IMR-90 (cell line): ENCODE data around the gene PIGN. TPM values are rescaled to one million over a fixed set of nuclear protein-coding genes. Genes with fewer than 3 reads are reported as not detected.

Experiments
- ATAC-seq: fragments of 200-7000 bp; cut with Tn5 transposase; 2 replicates; pipeline ENCODE4 v1.9.1; 2020; ENCODE audit warnings: low read depth, mild to moderate bottlenecking, moderate library complexity
- BruUV-seq: library from RNA; stranded (reverse); fragments of 400-500 nt; replicated peaks from 2 replicates; lab custom pipeline; 2021; lab: Mats Ljungman, UMichigan
- CTCF ChIA-PET: fragments of 300-600 bp; formaldehyde crosslinking; extraction: SDS; loops from one replicate; lab custom pipeline; 2021; ENCODE audit warnings: antibody characterized with exemption; lab: Yijun Ruan, JAX
- POLR2A ChIA-PET: fragments of 300-600 bp; sonication (Branson Sonifier 250); formaldehyde crosslinking; loops from one replicate; lab custom pipeline; 2022; ENCODE audit warnings: antibody characterized with exemption; ENCODE audit not compliant: unreplicated experiment; lab: Charles Lee
- DNase-seq: peaks from one replicate; pipeline ENCODE4 v3.0.0; 2013
- H2AFZ ChIP-seq: replicated peaks from 2 replicates; pipeline ENCODE3; 2013; ENCODE audit warnings: low read length, mild to moderate bottlenecking; ENCODE audit not compliant: poor library complexity
- H2AK5ac ChIP-seq: 2 replicates; pipeline ENCODE4 v1.6.1; 2013; ENCODE audit warnings: low read depth, low read length, inconsistent platforms
- H2AK9ac ChIP-seq: replicated peaks from 2 replicates; pipeline ENCODE3; 2013; ENCODE audit warnings: mild to moderate bottlenecking, low read depth, low read length, moderate library complexity; ENCODE audit not compliant: poor library complexity
- H2BK120ac ChIP-seq: 2 replicates; pipeline ENCODE4 v1.6.1; 2013; ENCODE audit warnings: low read depth, low read length, inconsistent platforms
- H2BK15ac ChIP-seq: 3 replicates; pipeline ENCODE4 v1.6.1; 2013; ENCODE audit warnings: low read depth, low read length, inconsistent platforms
- H2BK20ac ChIP-seq: 2 replicates; pipeline ENCODE4 v1.6.1; 2013; ENCODE audit warnings: low read depth, mild to moderate bottlenecking, inconsistent platforms, low read length, moderate library complexity
- H2BK5ac ChIP-seq: 2 replicates; pipeline ENCODE4 v1.6.1; 2013; ENCODE audit warnings: mild to moderate bottlenecking, low read depth, low read length, inconsistent platforms; ENCODE audit not compliant: poor library complexity, severe bottlenecking
- H3K14ac ChIP-seq: replicated peaks from 2 replicates; pipeline ENCODE4 v1.6.1; 2013; ENCODE audit warnings: low read depth, low read length, inconsistent platforms
- H3K18ac ChIP-seq: 2 replicates; pipeline ENCODE4 v1.6.1; 2013; ENCODE audit warnings: low read depth, low read length, control low read depth
- H3K23ac ChIP-seq: 2 replicates; pipeline ENCODE4 v1.6.1; 2013; ENCODE audit warnings: low read depth, low read length, inconsistent platforms
- H3K27ac ChIP-seq: 2 replicates; pipeline ENCODE4 v1.5.1; 2013; ENCODE audit warnings: mild to moderate bottlenecking, control low read depth, low read length; ENCODE audit not compliant: insufficient read depth
- H3K27me3 ChIP-seq: 2 replicates; pipeline ENCODE4 v1.6.1; 2013; ENCODE audit warnings: low read length; ENCODE audit not compliant: control insufficient read depth, insufficient read depth
- H3K36me3 ChIP-seq: 2 replicates; pipeline ENCODE4 v1.6.1; 2013; ENCODE audit warnings: low read length, mixed read lengths; ENCODE audit not compliant: control insufficient read depth, insufficient read depth
- H3K4ac ChIP-seq: 2 replicates; pipeline ENCODE4 v1.6.1; 2013; ENCODE audit warnings: low read depth, low read length, inconsistent platforms
- H3K4me1 ChIP-seq: 2 replicates; pipeline ENCODE4 v1.6.1; 2013; ENCODE audit warnings: low read length, mixed read lengths; ENCODE audit not compliant: control insufficient read depth, insufficient read depth
- H3K4me2 ChIP-seq: 2 replicates; pipeline ENCODE4 v1.6.1; 2013; ENCODE audit warnings: low read depth, mild to moderate bottlenecking, control low read depth, low read length, moderate library complexity
- H3K4me3 ChIP-seq: 2 replicates; pipeline ENCODE4 v1.5.1; 2013; ENCODE audit warnings: low read depth, mild to moderate bottlenecking, control low read depth, low read length, moderate library complexity; ENCODE audit not compliant: insufficient read depth
- H3K56ac ChIP-seq: 2 replicates; pipeline ENCODE4 v1.6.1; 2013; ENCODE audit warnings: low read length, inconsistent platforms; ENCODE audit not compliant: insufficient read depth; ENCODE audit errors: extremely low read depth
- H3K79me1 ChIP-seq, 2 experiments: 2 replicates each; pipeline ENCODE4 v1.6.1; 2013; ENCODE audit warnings: low read length in 2 of 2, inconsistent platforms in 1 of 2, low read depth in 1 of 2
- H3K9ac ChIP-seq: 2 replicates; pipeline ENCODE4 v1.6.1; 2013; ENCODE audit warnings: low read depth, low read length, control low read depth
- H3K9me1 ChIP-seq: 2 replicates; pipeline ENCODE4 v1.6.1; 2013; ENCODE audit warnings: low read length, inconsistent platforms; ENCODE audit not compliant: insufficient read depth
- H3K9me3 ChIP-seq: 2 replicates; pipeline ENCODE4 v1.6.1; 2013; ENCODE audit warnings: low read length; ENCODE audit not compliant: control insufficient read depth, insufficient read depth
- H4K20me1 ChIP-seq: 2 replicates; pipeline ENCODE4 v1.6.1; 2013; ENCODE audit warnings: low read length, inconsistent platforms; ENCODE audit not compliant: insufficient read depth
- H4K5ac ChIP-seq: 2 replicates; pipeline ENCODE4 v1.6.1; 2013; ENCODE audit warnings: mild to moderate bottlenecking, low read depth, low read length, control low read depth
- H4K8ac ChIP-seq, 2 experiments: 2 replicates each; pipeline ENCODE4 v1.6.1; 2013; ENCODE audit warnings: low read depth in 2 of 2, low read length in 2 of 2, control low read depth in 1 of 2, inconsistent platforms in 1 of 2
- H4K91ac ChIP-seq: 2 replicates; pipeline ENCODE4 v1.6.1; 2013; ENCODE audit warnings: low read depth, low read length, inconsistent platforms; ENCODE audit not compliant: insufficient read depth
- CHD1 ChIP-seq: IDR thresholded peaks from 2 replicates; pipeline ENCODE4 v1.6.1; 2012; ENCODE audit warnings: low read depth, low read length, improper control_type of control experiment
- MXI1 ChIP-seq: IDR thresholded peaks from 2 replicates; pipeline ENCODE4 v1.6.1; 2012; ENCODE audit warnings: low read depth, mild to moderate bottlenecking, low read length, moderate library complexity, borderline replicate concordance
- USF2 ChIP-seq: fragments of 150-350 bp; IDR thresholded peaks from 2 replicates; pipeline ENCODE4 v1.6.1; 2017; ENCODE audit warnings: mild to moderate bottlenecking, antibody characterized with exemption, low read length, low read depth
- WGBS, 2 experiments: methylation state at CpG; one replicate each; pipeline versions ENCODE4 v1.1.5 to v1.1.7; 2013; ENCODE audit warnings: missing lambda C conversion rate in 2 of 2; ENCODE audit not compliant: insufficient read length in 1 of 2; ENCODE audit errors: extremely low coverage in 2 of 2; 5-methylcytosine and 5-hydroxymethylcytosine counted together
- dilution Hi-C: fragments of 300-500 bp; cut with HindIII; formaldehyde crosslinking; loops from one replicate; pipeline ENCODE4 v1.14.3; 2018; ENCODE audit warnings: low sequenced_read_pairs; ENCODE audit not compliant: unreplicated experiment
- in situ Hi-C: fragments of 300-500 bp; cut with MboI; formaldehyde crosslinking; loops from 3 replicates; pipeline ENCODE4 v1.14.3; 2019; ENCODE audit warnings: low sequenced_read_pairs, inconsistent platforms, mixed read lengths
- intact Hi-C: fragments of 100-400 bp; cut with micrococcal nuclease; formaldehyde crosslinking; loops from 2 replicates; pipeline ENCODE4 v1.10.0; 2022
- polyA plus RNA-seq, 3 experiments: library from polyadenylated mRNA; depleted of rRNA; stranded (reverse); fragments of >200 nt; gene quantifications; 2 replicates each; pipeline ENCODE4 v1.2.3, GENCODE V29; 2012; ENCODE audit warnings: low replicate concordance in 1 of 3
- total RNA-seq: library from RNA; depleted of rRNA; stranded (reverse); fragments of >200 nt; gene quantifications from 2 replicates; pipeline ENCODE4 v1.2.3, GENCODE V29; 2012; rRNA removed

The PIGN gene
- total and polyA plus RNA-seq, 2 of the 4 experiments (the other 2 are of a cell fraction), result 9.0 to 17.9 TPM

DNA sequence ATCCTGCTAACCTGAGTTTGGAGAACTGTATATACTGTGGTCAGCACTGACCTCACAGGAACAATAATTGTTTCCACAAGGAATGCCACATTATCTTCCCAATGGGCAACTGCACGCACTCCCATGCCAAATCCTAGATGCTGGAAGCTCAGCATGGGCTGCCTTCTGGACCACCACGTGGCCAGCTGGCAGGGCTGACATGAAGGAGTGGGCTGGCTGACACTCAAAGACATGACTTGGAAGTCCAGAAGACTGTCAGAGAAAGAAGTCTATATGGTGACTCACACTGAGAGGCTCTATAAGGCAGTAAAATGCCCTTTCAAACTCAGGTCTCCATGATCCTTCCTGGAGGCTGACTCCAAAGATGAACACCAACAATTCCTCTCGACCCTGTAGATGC is 195.7 kb downstream of the PIGN start:
- peak overlapping the region; percentile 68 to 95 for H4K8ac ChIP-seq
- peaks cover 25% of the 10 kb centered on the region for H3K4me1 ChIP-seq
- no peaks in the 10 kb centered on the region for H4K20me1 ChIP-seq
- peak overlapping the region; percentile 99 for H2BK5ac ChIP-seq
- peak overlapping the region; percentile 99 for H2AK5ac ChIP-seq
- H3K23ac ChIP-seq, result peak overlapping the region; percentile 85
- peak overlapping the region; percentile 86 for H3K27ac ChIP-seq
- H2BK20ac ChIP-seq, result peak overlapping the region; percentile 99
- H2BK120ac ChIP-seq, result peak overlapping the region; percentile 98
- peaks cover 11% of the 10 kb centered on the region for H3K9me1 ChIP-seq
- no peaks in the 10 kb centered on the region for H3K79me1 ChIP-seq
- H3K4me2 ChIP-seq, result no peak overlapping the region
- peak overlapping the region; percentile 91 for H4K91ac ChIP-seq
- peak overlapping the region; percentile 85 for H2AK9ac ChIP-seq
- ChIA-PET POLR2A (no interaction called here), CTCF (interaction anchor here (0.7 to 1.8 kb wide), 2 partner anchors 57 to 138 kb away, joined by 3 to 4 read pairs; no protein-coding TSS in a partner anchor)
- in situ Hi-C loops, result no loop called here
- H2BK15ac ChIP-seq, result peak overlapping the region; percentile 99
- intact Hi-C loops, result loop anchor here (5.0 kb wide), 1 partner anchor 141 kb away; no protein-coding TSS in a partner anchor
- peak overlapping the region; percentile 94 for H3K18ac ChIP-seq
- H3K4ac ChIP-seq, result peak overlapping the region; percentile 98
- ATAC-seq (peak; percentile 36; the same call in 1 of the 2 replicates), DNase-seq (peak; percentile 71)
- H3K4me3 ChIP-seq, result no peak overlapping the region
- H3K36me3 ChIP-seq, result no peaks in the 10 kb centered on the region
- H3K27me3 ChIP-seq, result no peaks in the 10 kb centered on the region
- H3K56ac ChIP-seq, result peak overlapping the region; percentile 80
- BruUV-seq, result no TSS peak
- no peak overlapping the region for H3K9ac ChIP-seq
- no peaks in the 10 kb centered on the region for H3K9me3 ChIP-seq
- peak overlapping the region; percentile 96 for H3K14ac ChIP-seq
- 75% methylated on average over 2 of the region's 3 CpGs; no CpG with 5 or more reads in 1 of the 2 experiments for WGBS, 2 experiments
- TF ChIP-seq CHD1 (no peak), MXI1 (peak; percentile 67; the same call in 1 of the 2 replicates), USF2 (peak; percentile 61)
- peak overlapping the region; percentile 84 for H2AFZ ChIP-seq
- dilution Hi-C loops, result no loop called here
- H4K5ac ChIP-seq, result peak overlapping the region; percentile 65

Other genes with a start within 250 kb of the PIGN start
- 45.5 and 52.5 TPM in 2 replicates for gene RELCH, start 199 bp upstream of the PIGN start, total RNA-seq
- 9.5 and 14.4 TPM in 2 replicates for gene RELCH, start 199 bp upstream of the PIGN start, polyA plus RNA-seq (2012; rRNA removed)
- gene TNFRSF11A, start 138.3 kb upstream of the PIGN start, total RNA-seq, result under 0.01 TPM in 1 of 2 replicates, not detected in the other
- 0.09 TPM in 1 of 2 replicates, not detected in the other for gene TNFRSF11A, start 138.3 kb upstream of the PIGN start, polyA plus RNA-seq (2012; rRNA removed)